ENCODE results near the gene BANK1. TPM values are rescaled to one million over a fixed set of nuclear protein-coding genes. Genes with fewer than 3 reads are reported as not detected.

Gene BANK1
- total RNA-seq, 1 donor from 2014 or later, result 12.6 TPM

- intact Hi-C loops (cut with DNase I), result no loop called here
- DNase-seq (no peak), ATAC-seq (no peak)
- H3K9me3 ChIP-seq, result no peaks in the 10 kb centered on the region
- no peak overlapping the region for H3K4me3 ChIP-seq
- no peak overlapping the region for H3K27ac ChIP-seq
- no peaks in the 10 kb centered on the region for H3K36me3 ChIP-seq
- no peaks in the 10 kb centered on the region for H3K4me1 ChIP-seq
- no peak for TF ChIP-seq CTCF (IDR thresholded peaks at IDR 0.05)
- no peaks in the 10 kb centered on the region for H3K27me3 ChIP-seq
These were observed 159.9 kb downstream of the BANK1 start for GRCh38 chr4:101950258-101950979.

GRCh38 chr4:101952985-101953384 lies 162.5 kb downstream of the BANK1 start:
- Histone ChIP-seq H3K4me3 (no peak overlapping the region), H3K9me3 (no peaks in the 10 kb centered on the region), H3K27me3 (no peaks in the 10 kb centered on the region), H3K4me1 (no peaks in the 10 kb centered on the region), H3K36me3 (no peaks in the 10 kb centered on the region), H3K27ac (no peak overlapping the region)
- no peak for TF ChIP-seq CTCF (IDR thresholded peaks at IDR 0.05)
- no peak for ATAC-seq
- no peak for DNase-seq
- intact Hi-C loops (cut with DNase I), result no loop called here

DNA sequence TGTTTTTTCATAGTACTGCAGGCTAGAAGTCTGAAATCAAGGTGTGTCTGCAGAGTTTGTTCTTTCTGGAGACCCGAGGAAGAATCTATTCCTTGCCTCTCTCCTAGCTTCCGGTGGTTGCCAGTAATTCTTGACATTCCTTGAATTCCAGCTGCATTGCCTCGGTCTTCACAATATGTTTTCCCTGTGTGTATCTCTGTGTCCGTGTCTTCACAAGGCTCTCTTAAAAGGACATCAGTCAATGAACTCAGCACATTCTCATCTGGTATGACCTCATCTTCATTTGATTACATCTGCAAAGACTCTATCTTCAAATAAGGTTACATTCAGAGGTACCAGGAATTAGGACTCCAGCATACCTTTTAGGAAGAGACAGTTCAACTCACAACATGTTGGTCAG lies 163.4 kb downstream of the BANK1 start:
- ATAC-seq, result peak; percentile 64
- DNase-seq, result no peak
- intact Hi-C loops (cut with DNase I), result no loop called here

GRCh38 chr4:101954351-101954750 lies 163.8 kb downstream of the BANK1 start:
- intact Hi-C loops (cut with DNase I), result no loop called here
- no peak for ATAC-seq

More for the DNA sequence above, 163.4 kb downstream of the BANK1 start:
- Histone ChIP-seq H3K4me1 (no peaks in the 10 kb centered on the region), H3K4me3 (no peak overlapping the region), H3K9me3 (no peaks in the 10 kb centered on the region), H3K27me3 (no peaks in the 10 kb centered on the region), H3K27ac (no peak overlapping the region), H3K36me3 (no peaks in the 10 kb centered on the region)
- no peak for TF ChIP-seq CTCF (IDR thresholded peaks at IDR 0.05)

GRCh38 chr4:101954975-101955678 lies 164.6 kb downstream of the BANK1 start:
- H3K27ac ChIP-seq, result no peak overlapping the region
- H3K4me1 ChIP-seq, result no peaks in the 10 kb centered on the region
- H3K36me3 ChIP-seq, result no peaks in the 10 kb centered on the region
- no peak overlapping the region for H3K4me3 ChIP-seq
- no peak for TF ChIP-seq CTCF (IDR thresholded peaks at IDR 0.05)
- no peak for ATAC-seq
- intact Hi-C loops (cut with DNase I), result no loop called here
- DNase-seq, result no peak
- H3K27me3 ChIP-seq, result no peaks in the 10 kb centered on the region
- no peaks in the 10 kb centered on the region for H3K9me3 ChIP-seq

More at GRCh38 chr4:101954351-101954750, 163.8 kb downstream of the BANK1 start:
- TF ChIP-seq CTCF (IDR thresholded peaks at IDR 0.05), result no peak
- Histone ChIP-seq H3K36me3 (no peaks in the 10 kb centered on the region), H3K4me1 (no peaks in the 10 kb centered on the region), H3K4me3 (no peak overlapping the region), H3K27me3 (no peaks in the 10 kb centered on the region), H3K27ac (no peak overlapping the region), H3K9me3 (no peaks in the 10 kb centered on the region)
- DNase-seq, result no peak
